ENCODE measurements around the gene C1orf159. TPM values are rescaled to one million over a fixed set of nuclear protein-coding genes. Genes with fewer than 3 reads are reported as not detected.
A peak's percentile ranks its signal among the peaks of the same experiment; 100 is the strongest.

C1orf159 gene
- total RNA-seq, 2 donors from 2014 or later = 23.1 to 29.5 TPM

DNA sequence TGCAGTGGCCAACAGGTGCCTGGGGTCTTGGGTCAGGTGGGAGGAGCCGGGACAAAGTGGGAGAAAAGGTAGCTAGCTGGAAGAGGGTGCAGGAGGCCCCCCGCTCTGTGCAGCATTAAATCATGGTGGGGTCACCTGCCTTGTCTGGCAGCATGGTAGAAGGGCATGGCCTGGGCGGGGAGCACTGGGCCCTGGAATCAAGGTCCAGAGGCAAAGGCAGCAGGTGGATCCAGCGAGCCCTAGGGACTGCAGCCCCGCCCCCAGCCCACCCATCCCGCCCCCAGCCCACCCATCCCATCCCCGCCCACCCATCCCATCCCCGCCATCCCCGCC, 41.1 kb upstream of the C1orf159 start:
- peaks cover 4% of the 10 kb centered on the region for H3K4me1 ChIP-seq (ENCODE audit: control insufficient read depth, insufficient read depth, low read length)
- no peak for DNase-seq
- 88 to 90% methylated on average over 1 to 3 of the region's 9 CpGs for WGBS, 2 experiments (ENCODE audit: insufficient coverage in 1 of 2, insufficient read length in 1 of 2)
- TF ChIP-seq, protein P1, sequence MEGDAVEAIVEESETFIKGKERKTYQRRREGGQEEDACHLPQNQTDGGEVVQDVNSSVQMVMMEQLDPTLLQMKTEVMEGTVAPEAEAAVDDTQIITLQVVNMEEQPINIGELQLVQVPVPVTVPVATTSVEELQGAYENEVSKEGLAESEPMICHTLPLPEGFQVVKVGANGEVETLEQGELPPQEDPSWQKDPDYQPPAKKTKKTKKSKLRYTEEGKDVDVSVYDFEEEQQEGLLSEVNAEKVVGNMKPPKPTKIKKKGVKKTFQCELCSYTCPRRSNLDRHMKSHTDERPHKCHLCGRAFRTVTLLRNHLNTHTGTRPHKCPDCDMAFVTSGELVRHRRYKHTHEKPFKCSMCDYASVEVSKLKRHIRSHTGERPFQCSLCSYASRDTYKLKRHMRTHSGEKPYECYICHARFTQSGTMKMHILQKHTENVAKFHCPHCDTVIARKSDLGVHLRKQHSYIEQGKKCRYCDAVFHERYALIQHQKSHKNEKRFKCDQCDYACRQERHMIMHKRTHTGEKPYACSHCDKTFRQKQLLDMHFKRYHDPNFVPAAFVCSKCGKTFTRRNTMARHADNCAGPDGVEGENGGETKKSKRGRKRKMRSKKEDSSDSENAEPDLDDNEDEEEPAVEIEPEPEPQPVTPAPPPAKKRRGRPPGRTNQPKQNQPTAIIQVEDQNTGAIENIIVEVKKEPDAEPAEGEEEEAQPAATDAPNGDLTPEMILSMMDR (conservative IDR thresholded peaks at IDR 0.05) = no peak
- Mint-ChIP-seq H3K27me3 (ENCODE audit: insufficient read depth) (peaks cover 21% of the 10 kb centered on the region), H3K36me3 (ENCODE audit: low read depth) (no peaks in the 10 kb centered on the region), H3K9me3 (peaks cover 21% of the 10 kb centered on the region), H3K27ac (no peak overlapping the region), H3K4me3 (peak overlapping the region; percentile 49), H3K4me1 (no peaks in the 10 kb centered on the region)
- H3K27ac ChIP-seq (ENCODE audit: low read depth, low read length) = no peak overlapping the region
- H3K4me3 ChIP-seq (ENCODE audit: low read length) = no peak overlapping the region
- H3K9me3 ChIP-seq (ENCODE audit: control insufficient read depth, low read length) = peaks cover 13% of the 10 kb centered on the region
- H3K9ac ChIP-seq (ENCODE audit: extremely low read depth, low read length, poor library complexity, severe bottlenecking) = no peak overlapping the region
- H3K27me3 ChIP-seq (ENCODE audit: control insufficient read depth, insufficient read depth, low read length, poor library complexity, severe bottlenecking) = no peaks in the 10 kb centered on the region
- no peaks in the 10 kb centered on the region for H3K36me3 ChIP-seq (ENCODE audit: control insufficient read depth, insufficient read depth, low read length)

DNA sequence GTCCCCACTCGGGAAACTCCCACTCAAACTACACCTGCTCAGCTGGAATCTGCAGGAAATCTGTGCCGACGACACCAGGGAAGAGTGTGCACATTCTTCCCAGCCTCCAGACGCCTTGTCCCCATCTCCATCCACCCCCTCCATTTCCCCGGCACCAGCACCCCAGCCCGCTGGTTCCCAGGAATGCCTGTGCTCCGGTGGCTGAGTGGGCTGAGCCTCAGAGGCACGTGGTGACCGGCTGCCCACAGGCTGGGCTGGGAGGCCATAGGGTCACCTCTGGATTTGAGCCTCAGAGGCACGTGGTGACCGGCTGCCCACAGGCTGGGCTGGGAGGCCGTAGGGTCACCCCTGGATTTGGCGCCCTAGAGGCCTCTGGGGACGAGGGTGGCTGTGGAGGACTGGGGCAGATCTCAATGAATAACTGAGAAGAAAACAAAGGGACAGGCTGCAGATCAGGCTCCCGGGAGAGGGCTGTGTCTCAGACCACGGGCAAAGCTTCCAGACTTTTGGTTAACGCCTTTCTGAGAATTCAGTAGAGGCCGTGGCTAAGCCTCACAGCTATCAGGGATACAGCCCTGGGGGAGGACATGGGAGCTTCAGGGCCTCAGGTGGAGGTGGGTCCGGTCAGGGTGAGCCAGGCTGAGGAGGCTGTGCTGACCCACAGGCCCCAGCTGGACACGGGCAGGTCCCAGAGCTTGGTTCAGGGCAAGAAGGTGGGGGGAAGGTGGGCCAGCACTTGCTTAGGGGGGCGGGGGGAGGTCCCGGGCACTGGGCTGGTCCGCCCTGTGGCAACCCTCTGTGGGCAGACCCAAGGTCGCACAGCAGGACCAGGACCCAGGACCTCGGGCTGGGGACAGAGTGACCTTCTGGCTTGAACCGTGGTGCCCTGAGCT, 40.5 kb upstream of the C1orf159 start:
- Mint-ChIP-seq H3K36me3 (ENCODE audit: low read depth) (no peaks in the 10 kb centered on the region), H3K9me3 (peaks cover 23% of the 10 kb centered on the region), H3K4me3 (peak overlapping the region; percentile 49), H3K4me1 (no peaks in the 10 kb centered on the region), H3K27ac (no peak overlapping the region), H3K27me3 (ENCODE audit: insufficient read depth) (peaks cover 21% of the 10 kb centered on the region)
- no peaks in the 10 kb centered on the region for H3K27me3 ChIP-seq (ENCODE audit: control insufficient read depth, insufficient read depth, low read length, poor library complexity, severe bottlenecking)
- H3K4me1 ChIP-seq (ENCODE audit: control insufficient read depth, insufficient read depth, low read length) = peaks cover 4% of the 10 kb centered on the region
- H3K9ac ChIP-seq (ENCODE audit: extremely low read depth, low read length, poor library complexity, severe bottlenecking) = no peak overlapping the region
- no peaks in the 10 kb centered on the region for H3K36me3 ChIP-seq (ENCODE audit: control insufficient read depth, insufficient read depth, low read length)
- TF ChIP-seq, protein P1 (conservative IDR thresholded peaks at IDR 0.05) = no peak
- WGBS, 2 experiments (ENCODE audit: insufficient coverage in 1 of 2, insufficient read length in 1 of 2) = 92 to 95% methylated on average over 16 to 26 of the region's 26 CpGs
- no peak for DNase-seq
- no peak overlapping the region for H3K27ac ChIP-seq (ENCODE audit: low read depth, low read length)
- no peak overlapping the region for H3K4me3 ChIP-seq (ENCODE audit: low read length)
- H3K9me3 ChIP-seq (ENCODE audit: control insufficient read depth, low read length) = peaks cover 13% of the 10 kb centered on the region

DNA sequence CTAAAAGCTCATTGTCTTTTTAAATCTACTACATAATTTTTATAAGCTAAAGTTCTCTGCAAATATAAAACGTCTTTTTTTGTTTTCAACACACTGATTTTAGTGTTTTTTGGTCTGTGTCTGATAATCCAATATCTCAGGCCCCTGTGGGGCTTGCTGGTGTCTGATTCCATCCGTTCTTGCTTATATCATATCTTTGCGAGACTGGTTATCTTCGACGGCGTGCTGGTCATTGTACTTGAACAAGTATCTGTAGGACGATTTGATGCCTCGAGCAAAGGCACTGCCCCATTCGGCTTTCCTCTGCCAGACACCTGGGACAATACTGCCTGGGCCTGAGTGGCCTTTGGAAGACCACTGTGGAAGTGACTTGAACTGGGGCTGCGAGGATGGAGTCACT, 39.4 kb upstream of the C1orf159 start:
- Histone ChIP-seq H3K27ac (ENCODE audit: low read depth, low read length) (no peak overlapping the region), H3K27me3 (ENCODE audit: control insufficient read depth, insufficient read depth, low read length, poor library complexity, severe bottlenecking) (no peaks in the 10 kb centered on the region), H3K36me3 (ENCODE audit: control insufficient read depth, insufficient read depth, low read length) (no peaks in the 10 kb centered on the region), H3K4me3 (ENCODE audit: low read length) (no peak overlapping the region), H3K9me3 (ENCODE audit: control insufficient read depth, low read length) (peaks cover 13% of the 10 kb centered on the region), H3K9ac (ENCODE audit: extremely low read depth, low read length, poor library complexity, severe bottlenecking) (no peak overlapping the region), H3K4me1 (ENCODE audit: control insufficient read depth, insufficient read depth, low read length) (peaks cover 4% of the 10 kb centered on the region)
- Mint-ChIP-seq H3K27ac (no peak overlapping the region), H3K9me3 (peaks cover 23% of the 10 kb centered on the region), H3K4me1 (no peaks in the 10 kb centered on the region), H3K36me3 (ENCODE audit: low read depth) (no peaks in the 10 kb centered on the region), H3K27me3 (ENCODE audit: insufficient read depth) (peaks cover 21% of the 10 kb centered on the region), H3K4me3 (no peak overlapping the region)
- WGBS, 2 experiments (ENCODE audit: insufficient coverage in 1 of 2, insufficient read length in 1 of 2) = 86 to 90% methylated on average over 10 of the region's 10 CpGs
- TF ChIP-seq, protein P1 (conservative IDR thresholded peaks at IDR 0.05) = no peak
- no peak for DNase-seq
